NCI-H524 (cell line): ENCODE data around the gene ATG101.

Experiments
- DNase-seq, 2 experiments: peaks; one replicate each; lab custom pipeline; 2025; lab: John Stamatoyannopoulos, UW

The ATG101 gene

DNA sequence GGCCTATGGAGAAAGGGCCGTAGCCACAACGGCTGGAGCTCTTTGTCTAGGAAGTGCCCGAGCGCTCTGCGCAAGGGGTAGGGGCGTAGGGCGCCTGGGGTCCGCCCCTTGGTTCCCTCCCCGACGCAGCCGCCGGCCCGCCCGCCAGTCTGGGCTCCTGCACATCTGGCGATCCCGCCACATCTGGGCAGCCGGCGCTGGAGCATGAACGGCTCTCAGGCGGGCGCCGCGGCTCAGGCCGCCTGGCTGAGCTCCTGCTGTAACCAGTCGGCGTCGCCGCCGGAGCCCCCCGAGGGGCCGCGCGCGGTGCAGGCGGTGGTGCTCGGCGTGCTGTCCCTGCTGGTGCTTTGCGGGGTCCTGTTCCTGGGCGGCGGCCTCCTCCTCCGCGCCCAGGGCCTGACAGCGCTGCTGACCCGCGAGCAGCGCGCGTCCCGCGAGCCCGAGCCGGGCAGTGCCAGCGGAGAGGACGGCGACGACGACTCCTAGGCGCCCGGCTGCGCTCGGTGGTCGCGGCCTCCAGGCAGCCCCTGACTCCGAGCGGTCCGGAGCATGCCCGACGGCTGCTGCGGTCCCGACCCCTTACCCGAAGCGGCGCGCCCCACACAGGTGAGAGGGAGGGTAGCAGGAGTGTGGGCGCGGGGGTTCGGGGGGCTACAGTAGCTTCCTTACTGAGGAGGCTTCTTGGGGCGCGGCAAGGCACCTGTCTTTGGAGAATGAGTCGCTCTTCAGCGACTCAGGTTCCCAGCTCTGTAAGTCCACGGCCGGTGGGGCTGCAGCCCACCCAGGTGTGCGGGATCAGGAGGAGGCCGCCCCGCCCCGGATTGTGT, 10.0 kb downstream of the ATG101 start, which contains the start of gene SMIM41:
SMIM41 (plus strand) TSS at position 129 of the 827 bp plus-strand sequence; CDS start at position 205, 76 bp downstream.
- no peak for DNase-seq

DNA sequence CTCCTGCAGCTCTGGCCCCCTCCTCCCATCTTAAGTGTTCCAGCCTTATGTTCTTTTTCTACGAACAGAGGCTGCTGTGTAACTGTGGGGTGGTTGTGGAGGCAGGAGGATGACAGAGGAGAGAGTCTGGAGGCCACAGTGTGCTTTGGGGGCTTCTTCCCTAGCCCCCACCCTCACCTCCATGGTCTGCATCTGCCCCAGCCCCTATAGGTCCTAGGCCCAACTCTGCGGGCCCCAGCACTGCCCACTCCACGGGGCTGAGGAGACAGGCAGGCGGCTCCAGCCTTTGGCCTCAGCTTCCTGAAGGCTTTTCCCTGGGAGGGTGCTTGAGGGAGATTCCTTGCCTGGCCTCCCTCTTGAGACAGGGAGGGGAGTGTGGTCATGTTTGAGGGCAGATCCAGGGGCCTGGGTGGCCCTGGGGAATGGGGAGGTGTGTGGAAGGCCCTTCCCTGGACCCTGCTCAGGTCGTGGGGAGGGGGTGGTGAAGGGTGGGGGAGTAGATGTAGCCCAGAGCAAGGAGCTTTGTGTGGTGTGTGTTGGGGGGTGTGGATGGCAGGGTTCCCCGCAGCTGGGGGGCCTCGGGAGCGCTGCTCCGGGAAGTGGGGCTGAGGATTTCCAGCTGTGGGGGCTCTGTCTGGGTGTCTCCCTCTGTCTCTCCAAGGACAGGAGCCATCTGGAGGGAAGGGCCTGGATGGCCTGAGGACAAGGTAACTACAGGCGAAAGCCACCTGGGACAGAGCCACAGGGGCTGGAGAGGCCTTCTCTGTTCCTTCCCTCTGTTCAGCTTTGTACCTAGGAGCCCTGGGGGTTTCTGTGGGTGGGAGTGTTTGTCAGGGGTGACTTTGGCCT, 10.8 kb downstream of the ATG101 start:
- no peak for DNase-seq

DNA sequence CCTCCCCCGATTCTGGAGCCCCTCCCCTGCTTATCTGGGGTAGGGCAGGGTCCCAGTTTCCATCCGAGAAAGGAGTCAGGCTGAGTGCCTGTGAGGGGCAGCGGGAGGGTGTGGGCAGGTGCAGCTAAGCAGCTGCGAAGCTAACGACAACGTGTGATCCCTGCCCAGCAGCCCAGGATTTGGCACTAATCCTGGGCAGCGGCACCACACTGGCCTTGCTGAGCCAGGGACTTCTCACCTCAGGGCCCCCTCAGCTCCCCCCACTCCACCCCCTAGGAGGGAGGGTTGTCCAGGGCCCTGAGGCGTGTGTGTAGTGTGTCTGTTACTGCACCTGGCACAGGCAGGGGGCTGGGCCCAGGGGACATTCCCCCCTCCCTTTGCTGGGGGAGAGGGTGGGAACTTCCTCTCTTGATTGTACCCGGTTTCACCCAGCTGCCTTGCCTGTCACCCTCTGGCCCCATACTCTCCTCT, 11.5 kb downstream of the ATG101 start:
- peak in 1 of 2 experiments; percentile 46 for DNase-seq

DNA sequence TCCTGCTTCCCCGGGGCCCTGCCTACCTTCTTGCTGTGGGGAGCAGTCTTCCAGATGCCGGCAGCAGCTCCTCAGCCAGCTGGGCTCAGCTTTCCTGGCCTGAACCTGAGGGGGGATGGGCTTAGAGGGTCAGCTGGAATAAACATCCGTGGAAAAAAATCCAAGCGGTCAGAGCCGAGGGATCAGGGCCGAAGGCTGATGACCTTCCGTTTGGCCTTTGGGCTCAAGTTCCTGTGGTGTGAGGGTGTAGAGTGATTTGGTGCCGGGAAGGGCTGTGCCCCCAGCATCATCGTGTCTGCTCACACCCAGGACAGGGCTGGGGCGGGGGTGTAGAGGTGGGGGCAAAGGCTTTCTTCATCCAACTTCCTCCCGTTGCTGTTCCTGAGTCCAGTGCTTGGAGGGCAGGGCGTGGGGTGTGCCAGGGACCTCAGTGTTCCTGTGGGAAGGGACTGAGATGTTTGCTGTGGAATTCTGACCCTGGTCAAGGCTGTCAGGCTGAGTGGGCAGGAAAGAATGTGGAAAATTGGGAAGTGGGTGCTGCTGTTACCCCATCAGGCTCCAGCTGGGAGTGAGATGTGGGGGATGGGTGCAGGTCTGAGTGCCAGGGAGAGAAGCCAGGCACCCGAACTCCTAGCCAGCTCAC, 12.4 kb downstream of the ATG101 start:
- no peak for DNase-seq

DNA sequence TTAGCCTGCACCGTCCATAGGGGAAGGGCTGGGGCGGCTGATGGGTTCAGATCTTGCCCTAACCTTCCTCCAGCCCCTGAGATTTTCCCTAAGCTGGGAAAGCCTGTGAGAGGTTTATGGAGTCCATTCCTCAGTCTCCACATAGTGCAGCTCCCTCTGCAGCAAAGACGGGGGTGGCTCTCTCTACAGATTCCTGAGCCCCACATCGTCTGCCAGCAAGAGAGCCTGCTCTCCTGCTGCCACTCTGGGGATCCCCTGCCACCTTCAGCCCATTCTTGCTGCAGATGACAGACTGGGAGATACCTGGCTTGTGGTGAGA, 12.8 kb downstream of the ATG101 start:
- no peak for DNase-seq

DNA sequence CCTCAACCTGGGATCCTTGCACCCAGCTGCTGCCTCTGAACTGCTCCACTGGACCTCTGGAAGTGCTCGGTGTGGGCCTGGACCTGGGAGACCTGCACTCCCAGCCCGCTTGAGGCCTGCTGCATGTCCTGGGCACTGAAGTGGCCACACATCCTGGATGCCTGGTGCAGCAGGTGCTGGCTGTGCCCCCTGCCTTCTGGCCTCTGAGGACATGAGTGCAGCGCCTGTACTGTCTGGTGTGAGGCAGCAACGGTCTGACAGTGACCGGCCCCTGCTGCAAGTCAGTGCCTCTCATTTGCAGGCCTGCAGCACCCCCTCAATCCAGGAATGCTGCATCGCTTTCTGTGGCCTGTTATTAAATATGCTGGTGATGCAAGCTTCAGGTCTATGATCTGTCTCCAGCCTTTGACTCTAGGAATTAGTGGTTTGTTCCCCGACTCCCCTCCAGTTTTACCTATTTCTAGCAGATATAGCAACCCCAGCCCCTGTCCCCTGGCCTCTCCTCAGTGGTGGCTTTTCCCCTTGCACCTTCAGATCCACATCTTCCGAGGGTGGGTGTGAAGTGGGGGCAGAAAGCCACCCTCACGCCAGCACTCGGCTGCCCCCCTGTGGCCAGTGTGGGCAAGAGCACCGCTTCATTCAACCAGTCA, 13.3 kb downstream of the ATG101 start:
- DNase-seq = peak; percentile 39 to 61

DNA sequence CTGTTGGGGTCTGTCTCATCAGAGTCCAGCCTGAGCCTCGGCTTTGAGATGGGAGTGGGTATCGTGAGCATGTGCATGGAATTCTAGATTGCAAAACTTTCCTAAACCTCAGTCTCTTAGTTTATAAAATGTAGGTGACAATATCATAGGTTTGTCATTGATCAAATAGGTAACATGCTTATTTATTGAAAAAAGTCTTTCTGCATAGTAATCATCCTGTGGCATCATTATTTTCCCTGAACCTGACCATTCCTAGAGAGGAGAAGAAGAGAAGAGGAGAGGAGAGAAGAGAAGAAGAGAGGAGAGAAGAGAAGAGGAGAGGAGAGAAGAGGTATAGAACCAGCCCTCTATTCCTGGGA, 13.8 kb downstream of the ATG101 start:
- no peak for DNase-seq

DNA sequence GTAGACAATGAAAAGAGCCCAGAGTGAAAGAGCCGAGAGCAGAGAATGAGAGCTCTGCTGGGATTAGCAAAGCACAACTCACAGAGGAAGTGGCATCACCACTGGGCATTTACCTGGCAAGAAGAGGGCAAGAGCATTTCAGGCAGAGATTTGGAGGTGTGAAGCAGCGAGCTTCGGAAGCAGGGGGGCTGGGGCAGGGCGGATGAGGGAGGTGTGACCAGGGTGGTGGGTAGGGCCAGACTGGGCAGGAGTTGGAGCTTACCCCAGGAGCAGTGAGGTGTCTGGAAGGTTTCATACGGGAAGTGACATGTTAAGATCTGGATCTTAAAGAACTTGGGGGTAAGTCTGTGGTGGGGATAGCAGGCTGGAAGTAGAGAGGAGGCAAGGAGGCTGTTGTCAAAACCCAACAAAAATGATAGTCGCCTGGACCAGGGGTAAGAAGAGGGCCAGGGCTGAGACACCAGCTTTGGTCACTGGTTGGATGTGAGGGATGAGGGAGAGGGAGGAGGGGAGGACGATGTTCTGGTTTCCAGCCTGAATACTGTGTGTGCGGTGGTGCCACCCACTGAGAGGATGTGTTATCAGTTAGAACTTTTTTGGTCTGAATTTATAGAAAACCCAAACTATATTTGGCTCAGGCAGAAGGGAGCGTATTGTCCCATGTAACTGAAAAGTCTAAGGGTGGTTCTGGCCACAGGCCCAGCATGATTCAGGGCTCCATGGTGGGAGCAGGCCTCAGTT, 14.9 kb downstream of the ATG101 start:
- DNase-seq = no peak

DNA sequence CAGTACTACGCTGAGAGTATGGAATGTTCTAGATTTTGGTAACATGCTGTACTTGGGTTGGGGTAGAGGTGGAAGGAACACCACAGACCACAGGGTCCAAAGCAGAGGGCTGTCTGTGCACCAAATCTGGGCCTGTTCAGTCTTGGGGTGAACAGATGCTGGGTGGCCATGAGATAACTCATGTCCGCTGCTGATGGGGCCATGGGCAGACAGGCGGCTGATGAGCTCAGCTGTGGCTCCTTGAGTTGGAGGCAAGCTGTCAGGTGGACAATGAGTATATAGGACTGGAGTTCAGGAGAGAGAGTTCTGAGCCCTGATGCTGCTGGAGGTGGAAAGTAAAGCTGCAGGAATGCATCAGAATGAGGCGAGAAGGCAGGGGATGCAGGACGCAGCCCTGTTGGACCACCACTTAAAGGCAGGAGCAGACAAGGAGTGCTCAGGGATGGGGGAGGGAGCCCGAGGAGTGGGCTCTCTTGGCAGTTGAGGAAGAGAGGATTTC, 16.0 kb downstream of the ATG101 start:
- DNase-seq = no peak

DNA sequence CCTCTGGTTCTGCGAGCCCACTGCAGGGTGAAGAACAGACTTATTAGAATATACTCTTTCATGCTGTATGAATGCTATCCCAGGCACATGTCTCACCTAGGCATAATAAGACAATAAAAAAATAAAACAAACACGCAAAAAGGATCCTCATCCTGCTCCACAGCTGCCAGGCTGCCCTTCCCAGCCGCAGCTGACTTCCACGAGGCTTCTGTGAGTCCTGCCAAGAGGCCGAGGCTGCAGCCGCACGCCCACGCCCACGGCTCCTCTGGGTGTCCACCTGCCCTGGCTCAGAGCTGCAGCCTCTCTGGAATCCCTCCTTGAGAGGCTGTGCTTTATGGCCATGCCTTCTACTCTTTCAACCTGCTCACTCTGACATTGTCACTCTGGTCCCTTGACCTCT, 16.6 kb downstream of the ATG101 start:
- DNase-seq = no peak

DNA sequence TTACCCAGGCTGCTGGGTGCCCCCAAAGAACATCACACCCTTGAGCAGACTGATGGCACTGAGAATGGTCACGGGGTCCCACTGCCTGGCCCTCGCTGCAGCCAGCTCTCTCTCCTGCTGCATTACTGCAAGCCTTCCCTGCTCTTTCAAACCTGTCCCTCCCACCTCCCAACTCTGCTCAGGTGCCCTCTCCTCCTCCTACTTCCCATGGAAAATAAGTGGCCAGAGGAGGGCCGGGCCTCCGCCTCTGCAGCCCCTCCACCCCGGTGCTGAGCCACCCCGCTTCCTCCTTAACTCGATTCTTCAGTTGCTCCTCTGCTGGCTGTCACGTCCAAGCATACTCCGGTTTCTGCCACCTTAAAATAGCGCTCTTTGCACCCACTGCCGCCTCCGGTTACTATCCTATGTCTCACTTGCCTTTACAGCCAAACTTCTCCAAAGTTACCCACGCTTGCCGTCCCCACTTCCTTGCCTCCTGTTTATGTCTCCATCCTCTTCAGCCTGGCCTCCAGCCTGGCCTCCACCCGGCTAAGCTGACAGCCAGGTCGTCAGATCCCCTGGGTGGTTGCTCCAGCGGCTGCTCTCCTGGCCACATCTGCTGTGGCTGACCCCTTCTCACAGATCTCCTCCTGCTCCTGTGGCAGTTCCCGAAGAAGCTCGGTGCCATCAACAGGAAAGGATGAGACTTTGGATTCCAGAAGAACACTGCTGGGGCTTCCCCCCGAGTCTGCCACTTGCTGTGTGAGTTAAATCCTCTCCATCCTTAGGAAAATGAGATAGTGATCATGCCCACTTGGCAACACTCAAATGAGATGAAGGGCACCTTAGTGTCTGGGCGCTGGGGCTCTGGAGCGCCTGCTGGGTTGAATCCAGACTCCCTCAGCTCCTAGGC, 17.4 kb downstream of the ATG101 start:
- no peak for DNase-seq

DNA sequence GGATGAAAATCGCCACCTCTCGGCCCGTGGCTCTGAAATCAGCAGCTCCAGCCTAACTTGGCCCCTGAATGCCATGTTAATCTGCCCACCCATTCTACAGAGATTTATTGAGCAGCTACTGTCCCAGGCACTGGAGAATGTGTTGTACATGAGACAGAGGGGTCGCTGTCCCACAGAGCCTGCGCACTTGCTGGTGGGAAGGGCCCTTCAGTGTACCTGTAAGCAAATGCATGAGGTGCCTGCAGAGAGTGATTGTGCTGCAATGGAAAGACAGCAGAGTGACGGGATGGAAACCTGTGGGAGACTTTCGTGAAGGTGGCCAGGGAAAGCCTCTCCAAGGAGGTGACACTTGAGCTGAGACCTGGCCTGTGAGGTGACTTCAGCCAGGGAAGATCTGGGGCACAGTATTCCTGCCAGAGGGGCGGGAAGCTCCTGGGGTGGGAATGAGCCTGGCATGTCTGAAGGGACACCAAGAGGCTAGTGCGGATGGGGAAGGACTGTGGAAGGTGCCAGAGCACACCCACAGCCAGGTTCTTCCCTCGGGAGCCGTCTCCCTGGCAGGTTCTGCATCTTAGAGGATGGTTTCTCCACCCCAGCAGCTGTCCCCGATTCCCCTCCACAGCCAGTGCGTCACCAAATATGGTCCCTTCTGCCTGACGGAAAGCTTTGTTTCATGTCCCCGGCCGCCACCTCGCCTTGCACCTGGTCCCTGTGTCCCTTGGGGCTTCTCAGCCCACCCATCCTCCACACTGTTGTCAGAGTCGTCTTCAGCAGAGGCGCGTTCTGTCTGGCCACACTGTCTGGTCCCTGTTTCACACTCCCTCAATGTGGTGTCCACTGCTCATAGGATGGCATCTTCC, 18.4 kb downstream of the ATG101 start:
- peak in 1 of 2 experiments; percentile 64 for DNase-seq

DNA sequence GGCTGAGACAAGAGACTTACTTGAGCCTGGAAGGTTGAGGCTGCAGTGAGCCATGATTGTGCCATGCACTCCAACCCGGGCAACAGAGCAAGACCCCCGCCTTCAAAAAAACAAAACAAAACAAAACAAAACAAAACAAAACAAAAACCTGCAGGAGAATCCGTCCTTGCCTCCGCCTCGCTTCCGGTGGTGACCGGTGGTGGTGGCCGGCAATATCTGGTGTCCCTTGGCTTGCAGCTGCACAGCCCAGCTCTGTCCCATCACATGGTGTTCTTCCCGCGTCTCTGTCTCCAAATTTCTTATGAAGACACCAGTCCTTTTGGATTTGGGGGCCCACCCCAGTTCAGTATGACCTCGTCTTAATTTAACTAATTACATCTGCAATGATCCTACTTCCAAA, 19.7 kb downstream of the ATG101 start:
- no peak for DNase-seq

DNA sequence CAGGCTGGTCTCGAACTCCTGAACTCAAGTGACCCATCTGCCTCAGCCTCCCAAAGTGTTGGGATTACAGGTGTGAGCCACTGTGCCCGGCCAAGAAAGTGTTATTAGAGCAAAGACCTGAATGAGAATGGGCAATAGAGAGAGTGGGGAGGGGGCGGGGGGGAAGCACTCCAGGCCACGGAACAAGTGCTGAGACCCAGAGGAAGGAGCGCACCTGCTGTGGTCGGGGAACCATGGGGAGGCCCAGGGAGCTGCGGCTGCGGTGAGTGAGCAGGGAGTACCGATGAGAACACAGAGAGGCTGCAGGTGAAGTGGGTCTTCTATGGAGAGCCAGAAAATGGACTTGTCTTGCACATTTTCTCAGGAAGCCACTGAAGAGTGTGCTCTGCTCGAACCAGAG, 20.5 kb downstream of the ATG101 start:
- DNase-seq = no peak

DNA sequence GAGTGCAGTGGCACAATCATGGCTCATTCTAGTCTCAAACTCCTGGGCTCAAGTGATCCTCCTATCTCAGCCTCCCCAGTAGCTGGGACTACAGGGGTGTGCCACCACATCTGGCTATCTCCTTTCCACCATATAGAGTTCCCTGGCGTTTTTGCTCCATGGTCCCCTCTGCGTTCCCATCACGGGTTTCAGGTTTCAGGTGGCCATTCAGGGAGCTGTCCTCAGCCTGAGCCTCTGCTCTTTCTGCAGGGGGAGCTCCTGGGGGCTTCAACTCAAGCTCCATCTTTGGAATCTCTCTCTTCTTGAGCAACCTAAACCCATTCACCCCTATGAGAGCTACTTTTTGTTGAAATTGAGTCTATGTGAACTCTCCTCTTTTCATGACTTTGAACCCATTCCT, 21.3 kb downstream of the ATG101 start:
- no peak for DNase-seq

DNA sequence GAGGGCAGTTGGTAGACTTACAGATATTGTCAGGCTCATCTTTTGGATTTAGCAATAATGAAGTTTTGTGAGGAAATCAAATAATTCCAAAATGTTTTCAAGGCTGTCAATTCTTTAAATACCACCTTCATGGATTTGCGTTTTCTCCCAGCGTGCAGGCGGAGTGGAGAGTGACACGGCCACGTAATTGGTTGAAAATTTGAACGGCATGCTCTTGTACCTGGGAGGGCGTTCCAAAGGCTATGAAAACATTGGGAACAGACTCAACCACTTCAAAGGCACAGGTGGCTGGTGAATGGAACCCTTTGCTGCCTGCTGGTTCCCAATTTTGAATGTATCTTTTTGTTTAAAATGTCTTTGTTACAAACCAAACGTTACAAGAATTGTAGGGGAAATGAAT, 22.1 kb downstream of the ATG101 start:
- no peak for DNase-seq

DNA sequence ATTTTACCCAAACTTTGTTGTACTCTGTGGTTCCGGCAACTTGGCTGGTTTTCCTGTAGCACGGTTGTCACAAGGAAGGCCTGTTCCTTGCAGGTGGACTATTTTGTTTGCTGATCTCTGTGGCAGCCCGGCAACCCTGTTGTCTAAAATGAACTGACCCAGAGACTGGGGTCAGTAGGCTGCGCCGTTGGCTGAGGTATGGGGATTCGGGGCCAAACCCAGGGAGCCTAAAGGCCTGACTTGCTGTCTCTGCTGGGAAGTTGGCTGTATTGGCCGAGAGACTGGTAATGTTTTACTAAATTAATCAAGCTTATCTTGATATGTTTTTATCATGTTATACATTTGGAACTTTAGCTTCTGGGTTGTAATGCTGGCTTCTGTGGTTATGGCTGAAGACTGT, 23.6 kb downstream of the ATG101 start:
- no peak for DNase-seq

DNA sequence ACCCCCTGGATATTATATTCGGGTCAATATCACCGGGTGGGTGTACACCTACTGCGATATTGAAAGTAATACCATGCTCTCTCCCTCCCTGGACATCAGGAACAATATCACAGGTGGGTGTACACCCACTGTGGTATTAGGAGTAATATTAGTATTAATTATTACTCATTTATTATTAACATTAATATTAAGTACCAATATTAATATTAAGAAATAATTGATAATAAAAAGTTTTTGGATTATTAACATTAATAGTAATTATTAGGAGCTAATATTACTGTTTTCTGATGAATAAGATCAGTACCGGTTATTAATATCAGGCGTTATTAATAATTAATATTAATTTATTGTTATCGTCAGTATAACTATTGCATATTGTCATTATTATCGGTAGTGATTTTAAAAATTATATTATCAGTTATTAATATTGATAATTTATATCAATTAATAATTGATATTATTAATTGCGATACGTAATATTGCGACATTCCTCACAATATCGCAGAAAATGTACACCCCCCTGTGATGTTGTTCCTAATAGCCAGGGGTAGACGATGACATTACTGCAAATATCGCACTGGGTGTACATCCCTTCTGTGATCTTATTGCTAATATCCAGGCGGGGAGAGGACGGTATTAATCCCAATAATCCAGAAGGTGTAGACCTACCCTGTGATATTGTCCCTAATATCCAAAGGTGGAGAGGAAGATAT, 26.7 kb downstream of the ATG101 start:
- no peak for DNase-seq
